KBM-7 (cell line): ENCODE results near the gene TBL1XR1.
A peak's percentile ranks its signal among the peaks of the same experiment; 100 is the strongest.
"Not testable (repeated sequence)": the region's sequence is repeated elsewhere in the genome, so short reads cannot be mapped to it uniquely, and the experiment has no call there.

Experiments
- DNase-seq: peaks from one replicate; pipeline ENCODE4 v3.0.0-alpha.2; 2015
- in situ Hi-C: fragments of 300-500 bp; cut with MboI; formaldehyde crosslinking; loops from 2 replicates; pipeline ENCODE4 v1.14.3; 2020; ENCODE audit warnings: low sequenced_read_pairs, low pct_unique_long_range_greater_than_20kb, mixed read lengths

TBL1XR1 gene

DNA sequence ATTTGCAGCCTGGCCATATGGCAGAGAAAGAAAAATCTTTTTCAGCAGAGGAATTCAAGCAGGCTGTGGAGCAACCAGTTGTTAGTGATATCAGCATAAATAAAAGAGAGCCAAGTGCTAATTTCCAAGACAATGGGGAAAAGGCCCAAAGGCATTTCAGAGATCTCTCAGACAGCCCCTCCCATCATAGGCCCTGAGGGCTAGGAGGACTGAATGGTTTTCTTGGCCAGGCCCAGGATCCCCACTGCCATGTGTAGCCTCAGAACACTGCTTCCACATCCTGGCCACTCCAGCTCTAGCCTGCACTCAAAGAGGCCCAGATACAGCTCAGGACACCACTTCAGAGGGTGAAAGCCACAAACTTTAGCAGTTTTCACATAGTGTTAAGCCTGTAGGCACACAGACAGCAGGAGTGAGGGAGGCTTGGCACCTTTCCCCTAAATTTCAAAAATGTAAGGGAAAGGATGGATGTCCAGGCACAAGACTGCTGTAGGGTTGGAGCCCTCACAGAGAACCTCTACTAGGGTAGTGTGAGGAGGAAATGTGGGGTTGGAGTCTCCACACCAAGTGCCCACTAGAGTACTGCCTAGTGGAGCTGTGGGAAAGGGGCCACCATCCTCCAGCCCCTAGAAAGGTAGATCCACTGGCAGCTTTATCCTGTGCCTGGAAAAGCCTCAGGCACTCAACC, 191.4 kb downstream of the TBL1XR1 start:
- in situ Hi-C loops, result no loop called here
- DNase-seq, result no peak

DNA sequence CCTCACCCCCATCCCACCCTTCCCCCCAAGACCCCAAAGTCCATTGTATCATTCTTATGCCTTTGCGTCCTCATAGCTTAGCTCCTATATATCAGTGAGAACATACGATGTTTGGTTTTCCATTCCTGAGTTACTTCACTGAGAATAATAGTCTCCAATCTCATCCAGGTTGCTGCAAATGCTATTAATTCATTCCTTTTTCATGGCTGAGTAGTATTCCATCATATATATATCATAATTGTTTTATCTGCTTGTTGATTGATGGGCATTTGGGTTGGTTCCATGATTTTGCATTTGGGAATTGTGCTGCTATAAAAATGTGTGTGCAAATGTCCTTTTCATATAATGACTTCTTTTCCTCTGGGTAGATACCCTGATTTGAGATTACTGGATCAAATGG, 197.1 kb downstream of the TBL1XR1 start:
- in situ Hi-C loops, DNase-seq: not testable (repeated sequence)

GRCh38 chr3:176995946-176996345, 201.3 kb downstream of the TBL1XR1 start:
- DNase-seq, result no peak
- in situ Hi-C loops, result no loop called here

- in situ Hi-C loops, result no loop called here
- no peak for DNase-seq
Measured at GRCh38 chr3:176994891-176995781, 202.1 kb downstream of the TBL1XR1 start.

- DNase-seq, result no peak
- in situ Hi-C loops, result no loop called here
Measured at GRCh38 chr3:176994393-176994792, 202.9 kb downstream of the TBL1XR1 start.

DNA sequence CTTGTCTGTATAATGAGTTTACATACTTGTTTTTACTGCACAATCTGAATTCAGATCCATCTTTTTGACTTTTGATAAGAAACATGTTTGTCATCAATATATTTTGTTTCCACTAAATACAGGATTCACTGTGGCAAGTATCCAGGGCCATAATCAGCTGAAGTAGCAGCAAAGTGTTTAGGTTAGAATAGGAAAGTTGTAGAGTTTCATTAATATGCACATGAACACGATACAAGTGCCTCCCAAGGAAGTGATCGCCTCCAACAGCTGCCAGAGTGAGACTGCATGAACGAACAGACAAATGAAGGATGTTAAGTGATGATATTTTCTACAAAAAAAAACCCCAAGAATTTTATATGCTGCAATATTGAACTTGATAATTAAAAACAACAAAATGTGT, 204.3 kb downstream of the TBL1XR1 start:
- in situ Hi-C loops, result no loop called here
- DNase-seq, result no peak

- in situ Hi-C loops, result no loop called here
- no peak for DNase-seq
Measured at GRCh38 chr3:176992565-176992964, 204.7 kb downstream of the TBL1XR1 start.

DNA sequence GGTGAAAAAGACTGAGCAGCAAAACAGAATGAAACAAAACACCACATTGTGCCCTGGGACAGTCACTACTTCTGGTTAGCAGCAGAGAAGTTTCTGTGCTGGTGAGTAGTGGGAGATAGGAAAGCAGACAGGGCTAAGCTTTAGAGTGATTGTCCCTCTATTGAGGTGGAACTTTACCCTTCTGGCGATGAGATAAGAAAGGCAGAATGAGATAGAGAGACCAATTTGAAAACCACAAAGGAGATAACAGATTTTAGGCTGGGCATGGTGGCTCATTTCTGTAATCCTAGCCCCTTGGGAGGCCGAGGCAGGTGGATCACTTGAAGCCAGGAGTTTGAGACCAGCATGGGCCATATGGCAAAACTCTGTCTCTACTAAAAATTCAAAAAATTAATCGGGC, 208.5 kb downstream of the TBL1XR1 start:
- in situ Hi-C loops, result no loop called here
- DNase-seq, result peak; percentile 29

DNA sequence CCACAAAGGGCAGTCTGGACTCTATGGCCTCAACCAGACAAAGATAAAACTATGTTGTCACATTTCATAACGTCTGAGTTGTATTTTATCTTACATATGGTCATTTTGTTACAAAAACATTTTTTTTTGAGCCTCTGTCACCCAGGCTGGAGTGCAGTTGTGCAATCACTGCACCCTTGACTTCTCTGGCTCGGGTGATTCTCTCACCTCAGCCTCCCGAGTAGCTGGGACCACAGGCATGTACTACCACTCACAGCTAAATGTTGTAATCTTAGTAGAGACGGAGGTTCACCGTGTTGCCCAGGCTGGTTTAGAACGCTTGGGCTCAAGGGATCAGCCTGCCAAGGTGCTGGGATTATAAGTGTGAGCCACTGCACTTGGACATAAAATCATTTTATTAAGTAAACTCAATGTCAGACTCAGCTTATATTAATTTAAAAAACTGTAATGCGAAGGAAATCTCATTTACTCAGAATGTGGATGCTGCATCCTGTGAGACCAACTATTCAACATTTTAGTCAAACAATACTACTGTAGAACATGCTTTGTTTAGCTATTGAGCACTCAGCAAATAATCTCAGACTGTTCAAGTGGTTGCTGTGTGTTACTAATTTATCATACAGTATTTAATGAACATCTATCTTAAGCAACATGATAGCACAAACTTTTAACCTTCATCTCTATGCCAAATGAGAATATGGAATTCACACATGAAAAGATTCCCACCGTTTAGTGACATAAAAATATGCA, 209.2 kb downstream of the TBL1XR1 start:
- DNase-seq, result no peak
- in situ Hi-C loops, result no loop called here

GRCh38 chr3:176978441-176978840, 218.8 kb downstream of the TBL1XR1 start:
- DNase-seq, result no peak
- in situ Hi-C loops, result no loop called here

DNA sequence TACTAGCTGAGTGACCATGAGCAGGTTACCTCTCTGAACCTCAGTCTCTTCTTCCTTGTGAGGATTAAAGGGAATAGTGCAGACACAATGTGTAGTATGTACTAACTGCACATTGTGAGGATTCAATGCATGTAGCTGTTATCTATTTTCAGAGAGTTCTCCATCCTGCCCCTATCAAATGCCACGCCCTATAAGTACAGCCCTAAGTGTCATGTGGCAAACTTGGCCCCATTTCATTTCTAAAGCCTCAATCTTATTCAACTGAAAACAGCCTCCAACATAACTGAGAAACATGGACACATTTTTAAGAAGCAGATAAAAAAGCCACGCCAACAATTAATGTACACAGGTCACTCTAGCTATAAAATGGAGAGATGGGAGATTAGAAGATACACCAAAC, 220.0 kb downstream of the TBL1XR1 start:
- no peak for DNase-seq
- in situ Hi-C loops, result no loop called here

GRCh38 chr3:176976586-176976985, 220.7 kb downstream of the TBL1XR1 start:
- no peak for DNase-seq
- in situ Hi-C loops, result no loop called here

GRCh38 chr3:176974279-176974678, 223.0 kb downstream of the TBL1XR1 start:
- in situ Hi-C loops, result no loop called here
- DNase-seq, result peak; percentile 19

GRCh38 chr3:176971613-176972174, 225.6 kb downstream of the TBL1XR1 start:
- no peak for DNase-seq
- in situ Hi-C loops, result no loop called here

GRCh38 chr3:176970770-176971169, 226.5 kb downstream of the TBL1XR1 start:
- in situ Hi-C loops, result no loop called here
- no peak for DNase-seq

DNA sequence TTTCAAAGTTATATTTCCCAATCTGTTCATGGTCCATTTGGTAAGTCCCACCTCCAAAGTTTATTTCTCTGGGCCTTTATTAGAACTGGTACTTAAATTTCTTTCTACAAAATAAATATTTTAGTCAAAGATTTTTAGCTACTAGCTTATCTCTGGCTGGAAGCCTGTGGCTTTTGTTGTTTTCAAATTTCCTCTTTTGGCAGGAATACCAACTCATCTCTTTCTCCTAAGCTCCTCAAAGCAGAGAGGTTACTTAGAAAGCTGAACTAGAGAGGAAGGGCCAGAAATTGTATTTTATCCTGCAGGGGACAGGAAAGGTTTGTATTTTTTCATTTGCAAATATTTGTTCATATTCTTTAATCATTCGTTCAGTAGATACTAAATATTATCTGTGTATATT, 227.8 kb downstream of the TBL1XR1 start:
- DNase-seq, result no peak
- in situ Hi-C loops, result no loop called here
